GM18907 (cell line): ENCODE measurements around the gene SERINC5.
"Not testable (repeated sequence)": the region's sequence is repeated elsewhere in the genome, so short reads cannot be mapped to it uniquely, and the experiment has no call there.

Experiments
- ATAC-seq: cut with Tn5 transposase; IDR thresholded peaks from one replicate; pipeline ENCODE4 v1.9.1; 2021; ENCODE audit warnings: mild to moderate bottlenecking, moderate library complexity; ENCODE audit not compliant: unreplicated experiment

SERINC5 gene

GRCh38 chr5:80255811-80256712 is at the start of gene SERINC5:
Gene SERINC5, minus strand, starts transcription at chr5:80256048. Its CDS starts 126 bp downstream, at chr5:80255922.
- peak; percentile 89 for ATAC-seq

- no peak for ATAC-seq
Measured at GRCh38 chr5:80302636-80303035, 46.8 kb upstream of the SERINC5 start.

- ATAC-seq = not testable (repeated sequence)
Measured at GRCh38 chr5:80301342-80301741, 45.5 kb upstream of the SERINC5 start.

- not testable (repeated sequence) for ATAC-seq
Measured at GRCh38 chr5:80300796-80301195, 44.9 kb upstream of the SERINC5 start.

- no peak for ATAC-seq
Measured at GRCh38 chr5:80300125-80300524, 44.3 kb upstream of the SERINC5 start.

- ATAC-seq = no peak
Measured at GRCh38 chr5:80299601-80300000, 43.8 kb upstream of the SERINC5 start.

- no peak for ATAC-seq
Measured at GRCh38 chr5:80296121-80296520, 40.3 kb upstream of the SERINC5 start.

- no peak for ATAC-seq
Measured at GRCh38 chr5:80291761-80292160, 35.9 kb upstream of the SERINC5 start.

GRCh38 chr5:80289320-80289719 is 33.5 kb upstream of the SERINC5 start:
- no peak for ATAC-seq

GRCh38 chr5:80288177-80288576 is 32.3 kb upstream of the SERINC5 start:
- no peak for ATAC-seq

GRCh38 chr5:80284720-80285119 is 28.9 kb upstream of the SERINC5 start:
- no peak for ATAC-seq

- no peak for ATAC-seq
Measured at GRCh38 chr5:80283360-80283759, 27.5 kb upstream of the SERINC5 start.

- ATAC-seq = no peak
Measured at GRCh38 chr5:80282054-80282453, 26.2 kb upstream of the SERINC5 start.

GRCh38 chr5:80277191-80277590 is 21.3 kb upstream of the SERINC5 start:
- ATAC-seq = no peak

- no peak for ATAC-seq
Measured at GRCh38 chr5:80276186-80276585, 20.3 kb upstream of the SERINC5 start.

GRCh38 chr5:80275347-80275746 is 19.5 kb upstream of the SERINC5 start:
- no peak for ATAC-seq

GRCh38 chr5:80270543-80270942 is 14.7 kb upstream of the SERINC5 start:
- not testable (repeated sequence) for ATAC-seq

- no peak for ATAC-seq
Measured at GRCh38 chr5:80269991-80270438, 14.2 kb upstream of the SERINC5 start.

GRCh38 chr5:80268916-80269315 is 13.1 kb upstream of the SERINC5 start:
- no peak for ATAC-seq

- ATAC-seq = no peak
Measured at GRCh38 chr5:80266566-80266965, 10.7 kb upstream of the SERINC5 start.

- ATAC-seq = no peak
Measured at GRCh38 chr5:80260461-80260860, 4.6 kb upstream of the SERINC5 start.

GRCh38 chr5:80259511-80260203 is 3.8 kb upstream of the SERINC5 start:
- no peak for ATAC-seq
